ENCODE data around the gene FLAD1. TPM values are rescaled to one million over a fixed set of nuclear protein-coding genes. Genes with fewer than 3 reads are reported as not detected.

The FLAD1 gene
- total and polyA plus RNA-seq, 2 of the 4 experiments (the other 2 are of a cell fraction): 26.3 to 37.3 TPM

DNA sequence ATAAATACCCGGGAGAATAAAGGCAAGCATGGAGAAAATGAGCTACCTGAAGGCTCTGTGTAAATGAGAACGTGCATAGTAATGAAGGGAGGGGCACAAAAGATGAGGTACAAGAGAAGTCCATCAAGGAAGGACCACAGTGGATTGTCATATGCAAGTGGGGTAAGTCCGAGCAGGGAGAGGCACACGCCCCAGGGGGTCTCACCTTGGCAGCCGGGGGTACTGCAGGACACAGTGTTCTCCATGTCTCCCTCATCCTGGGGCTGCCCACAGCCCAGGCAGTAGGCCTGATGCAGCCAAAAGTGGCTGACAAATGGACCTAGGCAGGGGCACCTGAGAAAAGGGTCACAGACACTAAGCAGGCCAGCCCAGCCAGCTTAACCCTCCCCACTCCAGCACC lies 40.5 kb downstream of the FLAD1 start:
- no peak overlapping the region for H2BK120ac ChIP-seq (ENCODE audit: low read depth, low read length)
- ChIA-PET POLR2A (ENCODE audit: unreplicated experiment) (no interaction called here), CTCF (no interaction called here)
- dilution Hi-C loops (cut with HindIII; ENCODE audit: low sequenced_read_pairs, unreplicated experiment) (no loop called here), in situ Hi-C loops (cut with MboI; ENCODE audit: low sequenced_read_pairs) (no loop called here), intact Hi-C loops (cut with micrococcal nuclease) (no loop called here)
- no peak overlapping the region for H3K9ac ChIP-seq (ENCODE audit: low read depth, low read length)
- peaks cover 3% of the 10 kb centered on the region; the same call in 1 of the 2 replicates for H3K4me1 ChIP-seq (ENCODE audit: control insufficient read depth, insufficient read depth, low read length)
- TF ChIP-seq MAZ (IDR thresholded peaks at IDR 0.05; ENCODE audit: borderline replicate concordance, low read depth, low read length): no peak
- TF ChIP-seq, protein P1, sequence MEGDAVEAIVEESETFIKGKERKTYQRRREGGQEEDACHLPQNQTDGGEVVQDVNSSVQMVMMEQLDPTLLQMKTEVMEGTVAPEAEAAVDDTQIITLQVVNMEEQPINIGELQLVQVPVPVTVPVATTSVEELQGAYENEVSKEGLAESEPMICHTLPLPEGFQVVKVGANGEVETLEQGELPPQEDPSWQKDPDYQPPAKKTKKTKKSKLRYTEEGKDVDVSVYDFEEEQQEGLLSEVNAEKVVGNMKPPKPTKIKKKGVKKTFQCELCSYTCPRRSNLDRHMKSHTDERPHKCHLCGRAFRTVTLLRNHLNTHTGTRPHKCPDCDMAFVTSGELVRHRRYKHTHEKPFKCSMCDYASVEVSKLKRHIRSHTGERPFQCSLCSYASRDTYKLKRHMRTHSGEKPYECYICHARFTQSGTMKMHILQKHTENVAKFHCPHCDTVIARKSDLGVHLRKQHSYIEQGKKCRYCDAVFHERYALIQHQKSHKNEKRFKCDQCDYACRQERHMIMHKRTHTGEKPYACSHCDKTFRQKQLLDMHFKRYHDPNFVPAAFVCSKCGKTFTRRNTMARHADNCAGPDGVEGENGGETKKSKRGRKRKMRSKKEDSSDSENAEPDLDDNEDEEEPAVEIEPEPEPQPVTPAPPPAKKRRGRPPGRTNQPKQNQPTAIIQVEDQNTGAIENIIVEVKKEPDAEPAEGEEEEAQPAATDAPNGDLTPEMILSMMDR (conservative IDR thresholded peaks at IDR 0.05; ENCODE audit: low read depth, low read length): no peak
- no peak for TF ChIP-seq CEBPB (IDR thresholded peaks at IDR 0.05; ENCODE audit: low read depth, low read length)
- TF ChIP-seq NFE2L2 (IDR thresholded peaks at IDR 0.05; ENCODE audit: low read depth, low read length): no peak
- TF ChIP-seq RAD21 (IDR thresholded peaks at IDR 0.05; ENCODE audit: low read length): no peak
- TF ChIP-seq MXI1 (IDR thresholded peaks at IDR 0.05; ENCODE audit: borderline replicate concordance, low read depth, low read length): no peak
- TF ChIP-seq RCOR1 (IDR thresholded peaks at IDR 0.05; ENCODE audit: insufficient replicate concordance, low read length): no peak
- TF ChIP-seq MAFK (IDR thresholded peaks at IDR 0.05; ENCODE audit: low read depth, low read length): no peak
- TF ChIP-seq FOS (IDR thresholded peaks at IDR 0.05; ENCODE audit: low read depth, low read length): no peak
- no peak for TF ChIP-seq BHLHE40 (IDR thresholded peaks at IDR 0.05; ENCODE audit: low read depth, low read length)
- no peak for TF ChIP-seq RFX5 (IDR thresholded peaks at IDR 0.05; ENCODE audit: low read depth, low read length)
- TF ChIP-seq SMC3 (IDR thresholded peaks at IDR 0.05; ENCODE audit: low read depth, low read length): no peak
- no peak overlapping the region for H4K5ac ChIP-seq (ENCODE audit: low read depth, low read length)
- no peak overlapping the region for H3K4me3 ChIP-seq (ENCODE audit: insufficient read depth, low read depth, low read length)
- no peak overlapping the region for H3K23ac ChIP-seq (ENCODE audit: low read depth, low read length)
- DNase-seq: no peak
- H2BK20ac ChIP-seq (ENCODE audit: low read depth, low read length): no peak overlapping the region
- no peak overlapping the region for H2BK5ac ChIP-seq (ENCODE audit: low read depth, low read length, poor library complexity, severe bottlenecking)
- H3K18ac ChIP-seq (ENCODE audit: low read depth, low read length): no peak overlapping the region
- H3K14ac ChIP-seq (replicated peaks; ENCODE audit: low read depth, low read length): no peak overlapping the region
- peaks cover 2% of the 10 kb centered on the region; the same call in 1 of the 2 replicates for H3K27me3 ChIP-seq (ENCODE audit: control insufficient read depth, insufficient read depth, low read length)
- no peak overlapping the region for H3K4ac ChIP-seq (ENCODE audit: low read depth, low read length)
- no peak for ATAC-seq (ENCODE audit: low read depth)
- H3K27ac ChIP-seq (ENCODE audit: insufficient read depth, low read length): no peak overlapping the region
- no peak overlapping the region for H3K56ac ChIP-seq (ENCODE audit: extremely low read depth, insufficient read depth, low read length)
- H3K9me3 ChIP-seq (ENCODE audit: control insufficient read depth, insufficient read depth, low read length): no peaks in the 10 kb centered on the region
- no peak overlapping the region for H2BK15ac ChIP-seq (ENCODE audit: low read depth, low read length)
- H4K91ac ChIP-seq (ENCODE audit: insufficient read depth, low read depth, low read length): no peak overlapping the region
- H3K4me2 ChIP-seq (ENCODE audit: low read depth, low read length): no peak overlapping the region
- no peaks in the 10 kb centered on the region for H3K79me1 ChIP-seq (ENCODE audit: low read depth in 1 of 2, low read length in 2 of 2)
- no peak overlapping the region for H2AFZ ChIP-seq (replicated peaks; ENCODE audit: low read length, poor library complexity)
- peaks cover 4% of the 10 kb centered on the region for H3K9me1 ChIP-seq (ENCODE audit: insufficient read depth, low read length)
- WGBS, 2 experiments (ENCODE audit: extremely low coverage in 2 of 2, insufficient read length in 1 of 2): no CpG with 5 or more reads among the region's 5 CpGs
- H3K36me3 ChIP-seq (ENCODE audit: control insufficient read depth, insufficient read depth, low read length): no peaks in the 10 kb centered on the region
- no peak overlapping the region for H2AK5ac ChIP-seq (ENCODE audit: low read depth, low read length)
- no peak overlapping the region for H2AK9ac ChIP-seq (replicated peaks; ENCODE audit: low read depth, low read length, poor library complexity)
- H4K8ac ChIP-seq (ENCODE audit: low read depth in 2 of 2, low read length in 2 of 2): no peak overlapping the region
- H4K20me1 ChIP-seq (ENCODE audit: insufficient read depth, low read length): no peaks in the 10 kb centered on the region
- no TSS peak for BruUV-seq (replicated peaks)
